Skin of body (tissue), 2 donors: Measurements from ENCODE around the gene ALDH3B2. TPM values are rescaled to one million over a fixed set of nuclear protein-coding genes. Genes with fewer than 3 reads are reported as not detected.
"Not testable (repeated sequence)": the region's sequence is repeated elsewhere in the genome, so short reads cannot be mapped to it uniquely, and the experiment has no call there.

Experiments used
- DNase-seq: peaks from one replicate; lab custom pipeline; 2025; lab: John Stamatoyannopoulos, UW
- total RNA-seq: library from RNA; depleted of rRNA; stranded (reverse); fragments of >200 nt; gene quantifications from one replicate; pipeline ENCODE4 v1.2.3, GENCODE V29; 2014

The ALDH3B2 gene, protein sequence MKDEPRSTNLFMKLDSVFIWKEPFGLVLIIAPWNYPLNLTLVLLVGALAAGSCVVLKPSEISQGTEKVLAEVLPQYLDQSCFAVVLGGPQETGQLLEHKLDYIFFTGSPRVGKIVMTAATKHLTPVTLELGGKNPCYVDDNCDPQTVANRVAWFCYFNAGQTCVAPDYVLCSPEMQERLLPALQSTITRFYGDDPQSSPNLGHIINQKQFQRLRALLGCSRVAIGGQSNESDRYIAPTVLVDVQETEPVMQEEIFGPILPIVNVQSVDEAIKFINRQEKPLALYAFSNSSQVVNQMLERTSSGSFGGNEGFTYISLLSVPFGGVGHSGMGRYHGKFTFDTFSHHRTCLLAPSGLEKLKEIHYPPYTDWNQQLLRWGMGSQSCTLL
- total RNA-seq = 19.1 TPM

DNA sequence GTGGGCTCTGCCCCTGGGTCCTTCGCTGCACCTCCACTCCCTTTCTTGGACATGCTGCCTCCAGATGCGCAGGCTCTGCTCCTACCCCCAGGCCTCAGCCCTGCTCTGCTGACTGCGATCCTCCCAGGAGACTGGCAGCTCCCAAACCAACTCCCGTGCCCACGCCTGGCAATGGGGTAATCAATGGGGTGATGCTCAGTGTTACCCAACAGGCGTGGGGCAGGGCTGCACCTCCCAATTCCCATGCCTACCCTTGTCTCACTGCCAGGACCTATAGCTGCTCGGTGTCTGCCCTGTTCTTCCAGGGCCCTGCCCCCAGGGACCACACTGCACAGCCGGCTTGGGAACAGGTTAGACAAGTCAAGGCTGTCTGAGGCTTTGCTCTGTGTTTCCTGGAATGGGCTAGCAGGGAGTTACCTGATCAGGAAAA, at the start of gene ALDH3B2:
ALDH3B2 (minus strand) TSS at position 182 of the 430 bp plus-strand sequence. CDS start 7,688 bp downstream, outside the sequence.
- DNase-seq = peak; percentile 18

DNA sequence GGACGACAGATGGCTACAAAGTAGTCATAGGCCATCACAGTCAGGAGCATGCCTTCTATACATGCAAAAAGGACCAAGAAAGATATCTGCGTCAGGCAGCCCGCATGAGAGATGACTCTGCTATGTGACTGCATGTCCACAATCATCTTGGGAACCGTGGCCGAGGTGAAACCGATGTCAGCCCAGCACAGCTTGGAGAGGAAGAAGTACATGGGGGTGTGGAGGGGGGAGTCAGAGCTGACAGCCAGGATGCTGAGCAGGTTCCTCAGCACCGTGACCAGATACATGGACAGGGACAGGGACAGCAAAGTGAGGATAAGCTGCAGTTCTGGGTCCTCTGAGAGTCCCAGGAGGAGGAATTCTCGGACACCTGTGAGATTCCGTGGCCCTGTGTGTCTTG, 48.6 kb upstream of the ALDH3B2 start:
- DNase-seq = not testable (repeated sequence)

DNA sequence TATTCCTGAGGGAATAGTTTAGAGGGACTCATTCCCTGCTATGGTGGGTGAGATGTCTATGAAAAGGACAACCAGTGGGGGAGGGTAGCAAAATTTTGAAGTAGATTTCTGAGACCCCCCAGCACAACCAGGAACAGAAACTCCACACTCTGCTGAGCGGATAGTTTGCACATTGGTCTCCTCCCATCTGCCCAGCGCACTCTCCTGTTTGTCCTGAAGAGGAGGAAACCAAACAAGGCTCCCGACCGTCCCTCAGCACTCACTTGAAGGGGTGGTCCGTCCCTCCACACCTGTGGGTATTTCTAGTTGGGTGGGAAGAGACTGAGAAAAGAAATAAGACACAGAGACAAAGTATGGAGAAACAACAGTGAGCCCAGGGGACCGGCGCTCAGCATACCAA, 41.8 kb upstream of the ALDH3B2 start:
- not testable (repeated sequence) for DNase-seq

DNA sequence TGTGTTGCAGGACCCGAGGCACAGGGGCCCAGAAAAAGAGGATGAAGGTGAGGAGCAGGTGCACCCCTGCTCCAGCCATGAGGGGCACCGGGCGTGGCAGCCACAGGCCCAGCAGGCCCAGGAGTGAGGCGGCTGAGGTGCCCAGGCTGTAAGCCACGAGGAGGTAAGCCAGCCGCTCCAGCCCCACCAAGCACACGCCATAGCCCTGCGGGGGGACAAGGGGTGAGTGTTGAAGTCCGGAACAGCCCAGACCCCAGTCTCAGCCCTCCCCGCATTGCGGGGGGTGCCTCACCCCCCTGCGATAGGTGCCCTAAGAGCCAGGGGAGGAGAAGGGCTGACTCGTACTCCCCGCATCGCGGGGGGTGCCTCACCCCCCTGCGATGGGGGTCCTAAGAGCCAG, 41.4 kb upstream of the ALDH3B2 start:
- DNase-seq = not testable (repeated sequence)

DNA sequence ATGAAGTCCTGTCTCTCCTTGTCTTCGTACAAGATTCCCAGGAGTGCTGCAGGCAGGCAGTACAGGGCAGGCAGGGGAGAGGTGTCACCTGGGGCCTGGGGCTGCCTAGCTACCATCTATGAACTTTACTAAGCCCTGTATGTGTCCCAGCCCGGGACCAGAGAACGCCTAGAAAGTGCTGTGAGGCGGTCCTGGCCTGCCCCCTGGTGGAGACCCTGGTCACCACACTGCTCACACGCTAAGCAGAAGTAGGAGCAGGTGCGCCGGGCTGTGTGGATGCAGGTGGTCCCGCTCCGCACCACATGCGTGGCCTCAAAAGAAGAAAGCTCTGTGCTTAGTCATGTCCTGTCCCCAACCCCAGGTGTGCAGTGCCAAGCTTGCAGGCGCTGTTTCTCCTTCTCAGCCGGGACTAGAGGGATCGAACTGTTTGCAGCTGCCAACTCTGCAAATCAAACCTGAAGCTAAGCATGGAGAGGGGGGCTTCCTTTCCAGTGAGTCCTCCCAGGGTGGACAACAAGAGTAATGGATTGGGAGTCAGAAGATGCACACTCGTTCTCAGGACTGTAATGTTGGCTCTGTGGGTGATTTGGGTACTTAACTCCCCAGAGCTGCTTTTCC, 39.6 kb upstream of the ALDH3B2 start:
- DNase-seq = not testable (repeated sequence)

DNA sequence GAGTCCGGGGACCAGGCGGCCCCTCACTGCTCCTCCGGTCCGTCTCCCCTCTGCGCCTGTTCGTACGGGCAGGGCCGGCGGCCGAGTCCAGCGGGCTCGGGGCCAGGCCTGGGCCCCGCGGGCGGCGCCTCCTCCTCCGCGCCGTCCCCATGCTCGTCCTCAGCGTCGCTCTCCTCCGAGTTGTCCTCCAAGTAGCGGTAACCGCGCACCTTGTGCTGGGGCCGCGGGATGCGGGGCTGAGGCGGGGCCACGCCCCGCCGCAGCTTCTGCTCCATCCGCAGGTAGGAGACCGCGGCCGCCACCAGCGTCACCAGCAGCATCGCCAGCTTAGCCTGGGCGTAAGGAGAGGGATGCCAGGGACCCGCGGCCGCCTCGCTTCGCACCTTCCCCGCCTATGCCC, 37.3 kb upstream of the ALDH3B2 start:
- not testable (repeated sequence) for DNase-seq

DNA sequence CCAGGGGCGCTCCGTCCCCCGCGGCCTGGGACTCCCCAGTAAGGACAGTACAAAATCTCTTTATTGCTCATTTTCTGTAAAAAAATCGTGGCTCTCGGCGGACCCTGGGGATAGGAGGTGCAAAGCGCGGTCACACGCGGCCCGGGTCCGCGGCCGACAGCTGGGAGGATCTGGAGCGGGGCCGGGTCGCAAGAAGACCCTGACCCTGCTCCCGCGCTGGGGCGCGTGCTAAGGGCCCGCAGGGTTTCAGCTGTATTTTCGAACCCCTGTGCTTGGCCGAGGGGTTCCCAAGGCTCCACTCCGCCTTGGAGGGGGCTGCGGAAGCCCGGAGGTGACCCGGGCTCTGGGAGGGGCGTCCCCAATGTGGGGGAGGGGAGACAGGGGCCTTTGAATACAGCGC, 36.8 kb upstream of the ALDH3B2 start:
- DNase-seq = not testable (repeated sequence)

DNA sequence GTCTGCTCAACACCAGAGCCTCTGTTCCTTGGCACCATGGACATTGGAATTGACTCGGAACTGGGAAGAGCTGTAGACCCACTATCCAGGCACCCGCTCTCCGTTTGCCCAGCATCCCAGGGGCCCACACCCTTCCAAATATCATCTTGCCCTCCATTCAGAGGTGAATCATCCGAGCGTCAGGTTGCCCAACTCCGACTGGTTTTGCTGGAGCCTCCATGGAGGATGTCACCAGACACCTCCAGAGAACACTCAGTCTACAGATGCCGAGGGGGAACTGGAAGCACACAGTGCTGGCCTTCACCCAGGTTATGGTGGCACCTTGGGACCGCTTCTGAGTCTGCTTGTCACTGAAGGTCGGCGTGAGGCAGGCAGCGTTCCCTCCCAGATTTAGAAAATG, 35.4 kb upstream of the ALDH3B2 start:
- not testable (repeated sequence) for DNase-seq

DNA sequence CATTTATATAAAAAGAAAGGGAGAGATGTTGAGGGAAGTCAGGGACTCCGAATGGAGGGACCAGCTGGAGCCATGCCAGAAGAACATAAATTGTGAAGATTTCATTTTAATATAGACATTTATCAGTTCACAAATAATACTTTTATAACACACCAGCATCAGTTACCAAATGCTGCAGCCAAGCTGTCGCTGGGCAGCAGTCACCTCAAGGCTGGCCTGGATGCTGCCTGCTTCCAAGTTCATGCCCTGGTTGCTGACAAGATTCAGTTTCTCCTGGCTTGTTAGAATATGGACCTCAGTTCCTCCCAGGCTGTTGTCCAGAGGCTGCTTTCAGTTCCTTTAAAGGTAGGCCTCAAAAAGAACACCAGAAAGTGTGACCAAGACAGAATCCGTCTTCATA, 30.8 kb upstream of the ALDH3B2 start:
- DNase-seq = no peak

DNA sequence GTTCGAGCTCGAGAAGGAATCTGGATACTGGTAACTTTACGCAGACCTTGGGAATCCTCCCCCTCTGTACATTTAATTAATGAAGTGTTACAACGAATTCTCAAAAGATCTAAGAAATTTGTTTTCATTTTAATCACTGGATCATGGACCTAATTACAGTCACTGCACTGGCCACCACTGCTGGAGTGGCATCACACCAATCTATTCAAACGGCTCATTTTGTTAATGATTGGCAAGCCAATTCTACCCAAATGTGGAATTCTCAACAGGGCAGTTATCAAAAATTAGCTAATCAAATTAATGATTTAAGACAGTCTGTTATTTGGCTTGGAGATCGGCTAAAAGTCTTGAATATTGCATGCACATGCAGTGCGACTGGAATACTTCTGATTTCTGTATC, 30.1 kb upstream of the ALDH3B2 start:
- no peak for DNase-seq

DNA sequence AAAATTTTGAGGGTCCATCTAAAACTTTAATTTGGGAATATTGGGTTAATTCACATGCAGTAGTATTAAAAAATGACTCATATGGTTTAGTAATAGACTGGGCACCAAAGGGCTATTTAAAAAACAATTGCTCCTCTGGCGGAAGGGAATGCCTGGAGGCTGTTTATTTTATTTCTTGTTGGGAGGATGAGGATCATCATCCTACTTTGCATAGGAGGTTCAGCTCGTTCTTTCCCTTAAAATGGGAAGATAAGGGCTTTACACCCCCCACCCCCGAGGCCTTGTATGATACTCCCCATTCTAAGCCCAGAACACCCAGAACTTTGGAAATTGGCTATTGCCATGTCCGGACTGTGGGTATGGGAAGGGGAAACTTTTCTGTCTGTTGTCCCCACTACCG, 29.3 kb upstream of the ALDH3B2 start:
- DNase-seq = not testable (repeated sequence)

DNA sequence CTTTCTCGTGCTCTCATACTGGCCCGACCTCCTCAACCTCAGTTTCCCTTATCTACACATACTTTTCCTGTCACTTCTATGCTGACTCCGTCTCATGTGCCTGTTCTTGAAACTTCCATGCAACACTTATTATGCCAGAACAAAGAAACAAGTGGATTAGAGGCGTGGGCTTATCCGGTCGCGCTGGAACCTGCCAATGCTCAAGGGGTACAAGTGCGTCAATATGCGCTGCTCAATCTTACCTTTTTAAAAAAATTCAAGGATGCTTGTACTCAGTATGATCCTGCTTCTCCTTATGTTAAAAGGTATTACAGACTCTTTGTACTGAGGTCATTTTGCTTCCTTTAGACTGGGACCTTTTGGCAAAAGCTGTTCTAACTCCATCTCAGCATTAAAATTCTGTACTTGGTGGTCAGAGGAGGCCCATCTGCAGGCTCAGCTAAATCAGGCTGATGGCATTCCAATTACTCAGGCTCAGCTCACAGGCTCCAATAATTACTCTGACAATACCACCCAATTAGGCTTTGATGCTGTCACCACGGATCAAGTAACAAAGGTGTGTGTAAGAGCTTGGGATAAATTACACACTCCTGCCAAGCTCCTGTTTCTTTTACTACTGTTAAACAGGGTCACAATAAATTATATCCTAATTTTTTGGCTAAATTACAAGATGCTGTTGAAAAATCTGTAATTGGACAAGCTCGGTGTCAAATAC, 26.3 kb upstream of the ALDH3B2 start:
- DNase-seq = no peak

DNA sequence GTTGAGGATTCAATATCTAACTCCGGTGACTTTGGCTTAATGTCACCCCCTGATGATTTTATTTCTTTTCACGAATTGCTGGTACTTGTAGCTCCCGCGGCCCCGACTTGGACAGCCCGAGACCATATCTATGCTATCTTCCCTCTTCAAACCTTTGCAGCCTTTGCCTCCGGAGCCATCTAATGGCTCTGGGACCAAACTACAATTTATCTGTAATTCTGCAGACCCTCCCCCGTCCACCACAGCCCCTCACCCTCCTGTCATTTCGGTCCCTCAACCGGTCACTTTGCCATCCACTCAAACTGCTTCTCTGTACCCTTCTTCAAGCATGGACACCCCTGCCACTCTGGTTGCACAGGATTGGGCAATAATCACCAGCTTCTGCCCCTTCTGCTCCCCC, 25.7 kb upstream of the ALDH3B2 start:
- DNase-seq = no peak

DNA sequence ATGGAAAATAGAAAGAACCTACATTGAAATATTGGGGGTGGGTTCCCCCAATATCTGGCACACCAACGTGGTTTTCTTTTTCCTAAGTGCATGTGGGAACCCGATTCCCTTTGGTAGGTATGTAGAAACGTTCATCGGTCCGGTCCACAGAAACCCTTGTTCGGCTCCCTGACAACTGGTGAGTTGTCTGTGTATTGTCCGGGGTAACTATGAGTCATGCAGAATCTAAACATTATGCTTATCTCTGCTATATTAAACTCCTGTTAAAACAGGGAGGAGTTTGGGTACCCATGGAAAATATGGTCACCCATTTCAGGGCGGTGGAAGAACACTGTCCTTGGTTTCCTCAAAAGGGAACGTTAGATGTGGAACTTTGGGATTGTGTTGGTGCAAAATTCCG, 25.1 kb upstream of the ALDH3B2 start:
- no peak for DNase-seq

DNA sequence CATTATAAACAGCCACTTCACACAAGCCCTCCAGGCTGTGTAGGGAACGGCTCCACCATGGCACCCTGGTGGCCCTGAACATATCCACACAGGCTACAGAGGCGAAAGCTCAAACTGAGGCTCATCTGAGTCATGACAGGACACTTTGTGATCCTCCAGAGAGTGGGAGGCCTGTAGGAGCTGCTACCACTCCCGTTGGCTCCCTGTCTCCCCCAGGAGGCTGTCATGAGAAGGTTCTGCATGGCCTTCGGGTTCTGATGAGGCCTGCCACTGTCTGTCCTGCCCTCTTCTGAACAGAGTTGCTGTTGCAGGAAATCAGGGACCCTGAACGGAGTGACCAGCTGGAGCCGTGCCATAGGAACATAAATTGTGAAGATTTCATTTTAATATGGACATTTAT, 23.8 kb upstream of the ALDH3B2 start:
- DNase-seq = no peak

DNA sequence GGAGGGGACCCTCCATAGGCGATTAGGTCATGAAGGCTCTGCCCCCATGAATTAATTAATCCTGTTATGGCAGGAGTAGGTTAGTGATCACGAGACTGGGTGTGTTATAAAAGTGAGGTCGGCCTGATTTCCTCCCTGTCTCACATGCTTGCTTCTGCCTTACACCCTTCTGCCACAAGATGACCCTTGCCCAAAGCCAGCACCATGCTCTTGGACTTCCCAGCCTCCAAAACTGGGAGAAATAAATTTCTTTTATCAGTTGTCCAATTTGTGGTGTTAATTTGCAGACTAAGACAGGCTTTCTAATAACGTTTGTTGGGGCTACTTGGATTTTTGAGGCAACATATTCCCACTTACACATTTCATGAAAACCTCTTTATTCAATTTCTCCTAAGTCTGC, 23.4 kb upstream of the ALDH3B2 start:
- no peak for DNase-seq

DNA sequence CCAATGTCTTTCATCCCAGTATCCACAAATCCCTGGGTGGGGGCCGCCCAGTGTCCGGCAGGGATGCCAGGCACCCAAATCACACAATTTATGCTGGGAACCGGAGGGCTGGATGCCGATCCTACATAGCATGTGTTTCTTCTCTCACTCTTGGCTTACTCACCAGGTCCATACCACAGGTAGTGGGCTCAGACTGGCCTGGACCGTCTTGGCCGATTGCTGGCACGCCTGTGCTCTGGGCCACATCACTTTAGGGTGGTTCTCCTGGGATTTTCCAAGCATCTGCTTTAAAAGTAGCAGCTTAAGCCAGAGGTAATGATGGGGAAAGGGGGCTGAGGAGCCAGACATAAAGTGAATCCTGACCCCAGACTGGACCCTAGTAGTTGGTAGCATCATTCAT, 22.6 kb upstream of the ALDH3B2 start:
- DNase-seq = no peak

DNA sequence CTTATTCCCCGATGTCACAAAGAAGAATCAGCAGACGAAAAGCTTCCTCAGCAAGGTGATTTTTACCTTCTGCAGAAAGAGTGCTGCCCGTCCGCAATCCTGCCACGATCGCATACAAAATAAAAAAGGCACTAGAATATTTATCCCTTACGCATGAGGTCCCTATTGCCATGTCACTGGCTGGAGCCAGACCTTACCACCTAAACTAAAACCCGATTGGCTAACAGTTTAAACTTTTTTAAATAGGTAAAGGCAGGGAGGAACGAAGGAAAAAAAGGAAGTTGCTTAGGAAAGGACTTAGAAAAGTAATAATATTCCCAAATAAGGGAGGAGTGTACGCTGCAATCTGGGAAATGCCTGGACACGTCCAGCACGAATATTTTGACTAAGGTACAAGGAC, 21.2 kb upstream of the ALDH3B2 start:
- no peak for DNase-seq

DNA sequence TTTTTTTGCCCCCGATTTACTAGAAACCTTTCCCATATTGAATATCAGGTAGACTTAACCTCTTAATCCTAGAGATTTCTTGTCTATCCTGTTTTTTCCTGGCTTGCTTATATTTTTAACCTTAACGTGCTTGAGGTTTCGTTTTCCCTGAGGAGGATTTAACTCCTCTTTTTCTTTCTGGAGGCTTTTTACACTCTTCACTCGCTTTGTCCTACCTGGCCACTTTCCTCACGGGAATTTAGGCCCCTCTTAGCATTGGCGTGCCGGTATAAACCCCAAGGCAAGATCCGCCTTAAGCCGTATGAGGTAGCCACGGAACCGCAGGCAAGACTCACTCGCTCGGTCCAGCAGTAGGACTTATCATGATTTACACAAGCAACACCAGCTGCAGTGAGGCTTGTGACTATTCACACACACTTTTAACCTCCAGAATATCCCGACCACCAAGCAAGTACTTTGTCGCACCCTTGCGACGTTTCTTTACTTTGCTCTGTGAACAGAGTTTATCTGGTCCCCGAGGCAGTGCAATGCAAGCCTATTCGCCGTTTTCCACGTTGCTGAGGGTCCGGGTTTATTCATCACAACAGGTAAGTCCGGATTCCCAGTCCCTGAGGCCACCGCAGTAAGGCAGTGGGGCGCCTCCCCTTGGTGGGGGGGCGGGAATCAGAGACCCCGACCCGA, 20.6 kb upstream of the ALDH3B2 start:
- DNase-seq = no peak

DNA sequence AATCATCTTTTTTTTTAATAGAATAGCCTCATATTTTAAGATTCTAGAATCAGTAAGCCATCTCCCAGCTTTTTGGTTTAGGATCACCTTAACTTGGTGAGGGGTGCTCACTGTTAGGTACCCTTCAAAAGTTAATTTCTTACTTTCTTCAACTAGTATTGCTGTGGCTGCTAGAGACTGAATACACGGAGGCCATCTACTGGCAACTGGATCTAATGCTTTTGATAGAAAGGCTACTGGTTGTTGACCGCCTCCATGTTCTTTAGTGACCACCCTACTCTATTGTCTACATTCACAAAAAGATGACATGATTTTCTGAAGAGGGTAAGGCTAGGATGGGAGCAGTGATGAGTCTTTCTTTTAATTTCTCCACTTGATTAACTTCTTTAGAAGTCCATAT, 16.7 kb upstream of the ALDH3B2 start:
- no peak for DNase-seq

DNA sequence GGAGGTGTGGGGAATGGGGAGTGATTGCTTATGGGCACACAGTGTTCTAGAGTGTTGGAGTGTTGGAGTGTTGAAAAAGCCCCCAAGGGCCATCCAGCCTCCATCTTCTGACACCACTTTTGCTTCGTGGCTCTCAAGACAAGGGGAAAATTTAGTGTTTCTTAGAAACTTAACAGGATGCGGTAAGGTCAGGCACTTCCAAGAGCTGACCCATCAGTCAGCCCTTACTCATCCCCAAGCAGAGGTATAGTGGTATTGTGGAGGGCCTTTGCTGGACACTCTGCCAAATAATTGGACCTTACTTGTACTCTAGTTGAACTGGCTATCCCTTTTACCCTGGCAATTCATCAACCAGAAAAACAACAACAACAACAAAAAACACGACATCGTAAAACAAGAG, 14.8 kb upstream of the ALDH3B2 start:
- no peak for DNase-seq

DNA sequence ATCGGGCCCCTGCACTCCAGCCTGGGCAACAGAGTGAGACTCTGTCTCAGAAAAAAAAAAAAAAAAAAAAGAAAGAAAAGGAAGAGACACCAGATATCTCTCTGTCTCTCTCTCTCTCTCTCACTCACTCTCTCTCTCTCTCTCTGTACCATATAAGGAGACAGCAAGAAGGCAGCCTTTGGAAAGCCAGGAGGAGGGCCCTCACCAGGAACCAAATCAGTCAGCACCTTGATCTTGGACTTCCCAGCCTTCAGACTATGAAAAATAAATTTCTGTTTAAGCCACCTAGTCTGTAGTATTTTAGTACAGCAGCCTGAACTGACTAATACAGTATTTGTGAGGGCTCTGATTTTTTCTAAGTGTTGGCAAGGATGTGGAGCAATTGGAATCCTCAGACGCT, 13.6 kb upstream of the ALDH3B2 start:
- no peak for DNase-seq
